Sciatic nerve (tissue), 2 donors: ENCODE measurements around the gene IDI2. TPM values are rescaled to one million over a fixed set of nuclear protein-coding genes. Genes with fewer than 3 reads are reported as not detected.
"Not testable (repeated sequence)": the region's sequence is repeated elsewhere in the genome, so short reads cannot be mapped to it uniquely, and the experiment has no call there.

Source experiments
- ATAC-seq: fragments of 200-7000 bp; cut with Tn5 transposase; one replicate; pipeline ENCODE4 v1.9.1; 2020; ENCODE audit warnings: mild to moderate bottlenecking, moderate library complexity
- DNase-seq: peaks from one replicate; pipeline ENCODE4 v3.0.0-alpha.2; 2020; ENCODE audit warnings: low spot score
- intact Hi-C: fragments of 100-400 bp; cut with DNase I; formaldehyde crosslinking; loops from one replicate; pipeline ENCODE4 v1.14.2; 2022
- total RNA-seq: library from RNA; stranded (reverse); fragmentation: NEBNext Ultra II Directional; extraction: Animal tissue kit (Norgen Biotek cat#: 25700); gene quantifications from one replicate; pipeline ENCODE4 v1.2.1, GENCODE V29; 2021
- donor health status: DM: no; HTN: no; CAD: no.
- donor health status: DM: no; HTN: no; CAD: no.

Gene IDI2
- total RNA-seq, 1 donor from 2014 or later, result not detected

DNA sequence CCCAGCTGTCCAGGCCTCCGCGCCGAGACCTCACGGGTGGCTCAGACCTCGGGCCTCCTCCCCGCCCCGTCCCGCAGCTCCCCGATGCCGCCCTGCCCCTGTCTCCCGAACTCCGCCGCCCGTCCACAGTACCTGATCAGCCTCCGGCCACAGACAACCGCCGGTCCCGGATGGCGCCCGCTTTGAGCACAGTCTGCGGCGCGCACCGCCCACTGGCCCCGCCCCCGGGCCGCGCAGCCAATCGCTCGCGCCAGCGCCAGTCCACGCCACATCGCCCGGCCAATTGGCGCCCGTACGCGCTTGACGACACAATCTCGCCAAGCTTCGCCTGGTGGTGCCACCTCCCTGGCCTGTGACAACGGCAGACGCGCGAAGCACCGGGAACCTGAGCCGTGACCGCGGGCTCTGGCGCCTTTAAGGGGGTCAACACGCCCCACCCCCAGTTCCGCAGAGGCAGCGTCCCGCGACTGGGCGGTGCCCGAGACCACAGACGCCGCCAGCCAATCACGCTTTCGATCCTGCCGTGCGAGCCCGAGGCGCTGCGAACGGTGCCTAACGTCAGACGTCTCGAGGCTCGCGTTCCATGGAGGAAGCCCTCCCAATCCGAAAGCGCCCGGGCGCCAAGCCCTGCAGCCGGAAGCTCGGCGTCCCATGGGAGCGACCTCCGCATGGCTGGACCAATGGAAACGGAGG is 23.2 kb upstream of the IDI2 start, which contains the start of gene IDI1:
Gene IDI1, minus strand, starts transcription at position 388 of the 693 bp plus-strand sequence. Its CDS starts 116 bp downstream, at position 272.
- DNase-seq, result peak; percentile 98
- ATAC-seq, result peak; percentile 97
- intact Hi-C loops, result loop anchor here (10.0 kb wide), 1 partner anchor 534 kb away; no protein-coding TSS in a partner anchor

DNA sequence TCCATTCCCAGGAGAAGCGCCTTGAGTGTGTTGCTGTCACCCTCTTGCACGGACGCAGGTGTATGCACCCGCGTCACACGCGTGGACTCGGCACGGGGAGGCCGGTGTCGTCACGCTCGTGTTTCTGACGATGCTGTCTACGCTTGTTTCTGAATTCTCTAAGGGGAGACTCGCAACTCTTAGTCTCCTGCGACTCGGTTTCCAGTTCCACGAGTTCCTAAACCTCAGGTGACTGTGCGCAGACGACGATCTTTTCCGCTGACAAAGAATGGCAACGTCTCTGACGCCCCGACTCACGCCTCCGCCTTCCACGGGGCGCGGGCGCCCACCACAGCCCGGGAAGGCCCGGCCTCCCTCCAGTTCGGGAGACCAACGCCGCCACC is 22.7 kb upstream of the IDI2 start:
- DNase-seq (peak; percentile 71), ATAC-seq (peak; percentile 3)
- intact Hi-C loops, result loop anchor here (10.0 kb wide), 1 partner anchor 534 kb away; no protein-coding TSS in a partner anchor

DNA sequence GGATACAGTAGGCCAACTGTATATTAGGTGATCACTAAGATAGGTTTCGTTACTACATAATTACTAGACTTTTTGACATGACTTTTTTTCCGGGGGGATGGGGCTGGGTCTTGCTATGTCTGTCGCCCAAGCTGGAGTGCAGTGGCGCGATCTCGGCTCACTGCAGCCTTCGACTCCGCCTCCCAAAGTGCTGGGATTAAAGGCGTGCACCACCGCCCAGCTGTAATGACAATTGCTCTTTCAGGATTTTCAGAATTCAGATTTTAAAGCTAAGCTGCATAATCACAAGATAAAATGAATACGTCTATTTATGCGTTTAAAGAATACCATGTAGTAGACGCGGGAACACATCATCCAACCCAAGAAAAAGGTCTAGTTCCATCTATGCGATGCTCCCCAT is 22.3 kb upstream of the IDI2 start:
- intact Hi-C loops, result loop anchor here (10.0 kb wide), 1 partner anchor 533 kb away; no protein-coding TSS in a partner anchor
- ATAC-seq (no peak), DNase-seq (no peak)

GRCh38 chr10:1045415-1045814 is 19.8 kb upstream of the IDI2 start:
- intact Hi-C loops, result loop anchor here (10.0 kb wide), 1 partner anchor 531 kb away; no protein-coding TSS in a partner anchor
- ATAC-seq (no peak), DNase-seq (no peak)

- ATAC-seq (no peak), DNase-seq (no peak)
- intact Hi-C loops, result loop anchor here (10.0 kb wide), 1 partner anchor 530 kb away; no protein-coding TSS in a partner anchor
Observed at GRCh38 chr10:1044964-1045363, 19.3 kb upstream of the IDI2 start.

DNA sequence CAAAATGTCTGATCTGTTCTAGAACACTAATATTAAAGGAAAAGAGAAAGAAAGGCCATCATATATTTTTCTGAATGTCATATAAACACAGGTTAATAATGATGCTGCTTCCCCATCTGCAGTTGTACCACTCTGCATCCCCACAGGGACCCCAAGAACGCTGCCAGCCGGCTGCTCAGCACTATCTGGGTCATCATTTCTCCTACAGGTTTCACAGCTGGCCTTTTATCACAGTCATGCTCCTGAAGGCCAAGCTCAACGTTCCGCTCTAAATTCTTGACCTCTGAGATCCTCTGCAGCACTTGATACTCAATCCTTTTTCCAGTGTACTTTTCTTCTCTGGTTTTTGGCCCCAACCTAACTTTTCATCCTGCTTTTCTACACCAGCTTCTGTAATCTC is 18.5 kb upstream of the IDI2 start:
- intact Hi-C loops, result loop anchor here (10.0 kb wide), 1 partner anchor 529 kb away; no protein-coding TSS in a partner anchor

GRCh38 chr10:1043532-1043995 is 17.9 kb upstream of the IDI2 start:
- DNase-seq (no peak), ATAC-seq (peak; percentile 50)
- intact Hi-C loops, result loop anchor here (10.0 kb wide), 1 partner anchor 529 kb away; no protein-coding TSS in a partner anchor

More for the DNA sequence above, 18.5 kb upstream of the IDI2 start:
- ATAC-seq (no peak), DNase-seq (no peak)

DNA sequence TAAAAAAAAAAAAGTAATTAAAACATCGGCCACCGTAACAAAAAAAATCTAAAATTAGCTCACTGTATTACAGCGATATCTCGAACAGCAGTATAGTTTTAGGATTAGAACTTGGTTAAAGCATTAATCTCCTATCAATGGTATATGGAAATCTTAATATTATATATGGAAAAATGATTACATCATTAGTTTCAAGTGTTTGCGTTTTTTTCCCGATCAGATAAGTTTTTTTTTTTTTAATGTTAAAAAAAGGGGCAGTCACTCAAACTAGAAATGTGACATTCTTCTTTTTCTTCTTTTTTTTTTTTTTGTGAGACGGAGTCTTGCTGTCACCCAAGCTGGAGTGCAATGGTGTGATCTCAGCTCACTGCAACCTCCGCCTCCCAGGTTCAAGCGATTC is 15.9 kb upstream of the IDI2 start:
- no peak for ATAC-seq
- intact Hi-C loops, result loop anchor here (10.0 kb wide), 1 partner anchor 527 kb away; no protein-coding TSS in a partner anchor
- DNase-seq, result no peak

GRCh38 chr10:1040133-1040532 is 14.5 kb upstream of the IDI2 start:
- intact Hi-C loops, result loop anchor here (10.0 kb wide), 1 partner anchor 525 kb away; no protein-coding TSS in a partner anchor
- DNase-seq (no peak), ATAC-seq (no peak)

- ATAC-seq, DNase-seq, intact Hi-C loops: not testable (repeated sequence)
Observed at GRCh38 chr10:1038769-1039168, 13.1 kb upstream of the IDI2 start.

- ATAC-seq, result no peak
Observed at GRCh38 chr10:1037098-1037497, 11.4 kb upstream of the IDI2 start.

GRCh38 chr10:1036341-1036791 is 10.7 kb upstream of the IDI2 start:
- ATAC-seq, result no peak
- intact Hi-C loops, result no loop called here

More at GRCh38 chr10:1037098-1037497, 11.4 kb upstream of the IDI2 start:
- DNase-seq, result no peak
- intact Hi-C loops, result no loop called here

DNA sequence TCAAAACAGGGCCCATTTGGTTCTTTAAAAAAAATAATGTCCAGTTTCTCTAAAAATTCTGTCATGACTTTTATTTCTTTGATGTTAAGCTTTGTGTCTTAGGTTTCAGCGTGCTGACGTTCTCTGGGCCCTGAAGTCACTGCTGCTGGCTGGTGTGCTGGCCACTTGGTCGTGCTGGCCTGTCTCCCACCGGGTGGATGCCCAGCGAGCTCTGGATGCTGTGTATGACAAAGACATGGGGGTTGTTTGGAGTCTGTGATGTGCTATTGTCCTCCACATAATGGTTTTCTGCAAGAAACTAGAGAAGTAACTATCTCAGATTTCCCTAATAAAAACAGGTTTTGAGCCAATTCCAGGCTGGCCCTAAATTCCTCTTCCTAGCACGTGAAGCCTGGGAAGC is 9.5 kb upstream of the IDI2 start:
- DNase-seq (no peak), ATAC-seq (peak; percentile 48)
- intact Hi-C loops, result no loop called here

More at GRCh38 chr10:1036341-1036791, 10.7 kb upstream of the IDI2 start:
- no peak for DNase-seq

DNA sequence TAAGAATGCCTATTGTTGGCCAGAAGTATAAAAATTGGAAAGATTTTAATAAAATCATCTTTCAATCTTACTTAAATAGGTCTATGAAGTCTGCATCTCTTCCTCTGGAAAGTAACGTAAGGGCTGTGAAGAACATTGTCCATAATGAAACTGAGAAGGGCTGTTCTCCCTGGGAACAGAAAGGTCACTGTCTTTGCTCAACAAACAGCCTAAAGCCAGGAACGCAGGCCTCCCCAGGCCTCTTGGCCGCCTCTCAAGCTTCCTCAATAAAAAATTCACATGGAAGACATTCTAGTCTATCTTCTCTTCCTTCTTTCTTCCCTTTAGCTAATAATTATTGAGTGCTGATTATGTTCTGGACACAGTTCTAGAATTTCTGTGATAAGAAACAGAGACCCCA is 9.1 kb upstream of the IDI2 start:
- ATAC-seq, result peak; percentile 62

DNA sequence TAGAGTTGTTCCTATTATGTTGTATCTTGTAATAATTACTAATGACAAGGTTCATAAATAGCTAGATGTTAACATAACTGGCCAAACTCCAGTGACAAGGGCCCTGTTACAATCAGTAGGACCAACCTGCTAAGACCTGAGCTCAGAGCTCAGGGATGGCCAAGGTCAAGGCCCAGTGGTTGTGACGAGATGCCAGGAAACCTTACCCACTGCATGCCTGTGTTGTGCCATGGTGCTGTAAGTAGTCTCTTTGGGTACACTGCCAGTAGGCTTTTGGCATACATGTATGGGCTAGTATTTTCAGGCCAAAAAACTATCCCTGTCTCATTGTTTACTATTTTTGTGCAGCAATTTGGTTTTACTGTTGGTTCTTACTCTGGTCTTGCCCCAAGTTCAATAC is 7.9 kb upstream of the IDI2 start:
- intact Hi-C loops, result no loop called here
- DNase-seq, result no peak
- no peak for ATAC-seq

More for the DNA sequence above, 9.1 kb upstream of the IDI2 start:
- DNase-seq, result no peak
- intact Hi-C loops, result no loop called here

DNA sequence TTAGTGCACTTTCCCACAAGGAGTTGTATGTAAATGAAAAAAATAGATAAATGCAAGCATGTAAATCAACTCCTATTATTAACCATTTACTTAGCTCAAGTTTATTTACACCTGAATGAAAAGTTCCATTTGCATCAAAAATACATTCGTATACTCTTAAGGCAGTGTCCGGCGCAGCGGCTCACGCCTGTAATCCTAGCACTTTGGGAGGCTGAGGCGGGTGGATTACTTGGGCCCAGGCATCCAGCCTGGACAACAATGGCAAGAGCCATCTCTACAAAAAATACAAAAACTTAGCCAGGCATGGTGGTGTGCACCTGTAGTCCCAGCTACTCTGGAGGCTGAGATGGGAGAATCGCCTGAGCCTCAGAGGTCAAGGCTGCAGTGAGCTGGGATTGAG is 4.2 kb upstream of the IDI2 start:
- no peak for DNase-seq
- intact Hi-C loops, result no loop called here
- no peak for ATAC-seq

- ATAC-seq, result no peak
- no peak for DNase-seq
- intact Hi-C loops, result no loop called here
Observed at GRCh38 chr10:1026578-1026977, 919 bp upstream of the IDI2 start.

GRCh38 chr10:1024103-1024502 is 1.6 kb downstream of the IDI2 start:
- no peak for DNase-seq
- intact Hi-C loops, result no loop called here
- no peak for ATAC-seq

DNA sequence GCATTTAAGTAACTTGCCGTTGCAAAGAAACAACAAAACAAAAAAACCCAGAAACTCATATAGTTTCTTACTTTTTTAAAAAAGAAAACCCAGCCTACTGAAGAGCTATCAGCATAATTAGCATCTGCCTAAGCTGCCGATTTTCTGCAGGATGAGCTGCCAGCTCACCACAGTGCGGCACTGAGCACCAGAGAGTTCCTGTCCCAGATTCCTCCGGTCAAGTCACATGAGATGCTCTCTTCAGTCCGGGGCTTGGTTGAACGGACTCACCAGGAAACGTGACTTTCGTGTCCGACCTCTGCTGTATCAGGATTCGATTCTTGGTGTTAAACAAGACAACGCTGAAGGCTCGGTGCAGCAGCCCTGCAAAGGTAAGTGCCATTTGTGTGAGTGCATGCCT is 3.2 kb downstream of the IDI2 start:
- ATAC-seq, result no peak
- DNase-seq, result no peak
- intact Hi-C loops, result no loop called here

DNA sequence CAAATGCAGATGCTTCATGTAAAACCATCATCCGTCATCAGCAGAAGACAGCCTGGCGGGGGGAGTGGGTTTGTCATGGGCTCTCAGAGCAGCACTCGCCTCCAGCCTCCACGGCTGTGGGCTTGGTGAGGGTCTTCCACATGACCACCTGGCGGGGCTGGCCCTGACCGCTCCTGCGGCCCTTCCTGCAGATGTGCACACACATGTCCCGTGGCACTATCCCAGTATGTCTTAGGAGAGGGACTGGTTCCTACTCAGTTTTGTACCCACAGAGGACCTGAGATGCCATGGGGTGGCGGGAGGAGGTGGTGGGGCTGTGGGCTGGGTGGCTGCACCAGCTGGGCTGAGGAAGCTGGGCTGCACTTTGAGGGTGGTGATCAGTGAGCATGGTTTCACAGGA is 4.7 kb downstream of the IDI2 start:
- intact Hi-C loops, result no loop called here
- no peak for ATAC-seq
- no peak for DNase-seq
